A673 (cell line): ENCODE data around the gene KCNQ1. TPM values are rescaled to one million over a fixed set of nuclear protein-coding genes. Genes with fewer than 3 reads are reported as not detected.

Experiments
- BruUV-seq: library from RNA; stranded (reverse); fragments of 400-500 nt; replicated peaks from 2 replicates; lab custom pipeline; 2021; lab: Mats Ljungman, UMichigan
- CTCF ChIA-PET: fragments of 300-600 bp; sonication (Branson Sonifier 250); formaldehyde crosslinking; loops from one replicate; lab custom pipeline; 2022; ENCODE audit warnings: antibody characterized with exemption; lab: Charles Lee
- POLR2A ChIA-PET: fragments of 300-600 bp; sonication (Branson Sonifier 250); formaldehyde crosslinking; loops from one replicate; lab custom pipeline; 2022; ENCODE audit warnings: antibody characterized with exemption; ENCODE audit not compliant: low non-redundant PET; lab: Charles Lee
- DNase-seq: peaks from one replicate; pipeline ENCODE4 v3.0.0-alpha.2; 2015; ENCODE audit warnings: low spot score
- H3K27ac ChIP-seq: fragments of 200-600 bp; sonication (generic); 2 replicates; pipeline ENCODE4 v1.5.1; 2016; ENCODE audit warnings: mixed run types, low read depth, mild to moderate bottlenecking, mixed read lengths, antibody characterized with exemption, low read length; ENCODE audit not compliant: poor library complexity, severe bottlenecking
- H3K27me3 ChIP-seq: fragments of 200-600 bp; sonication (generic); replicated peaks from 2 replicates; pipeline ENCODE4 v1.6.1; 2017; ENCODE audit warnings: mixed run types, low read depth, mild to moderate bottlenecking, mixed read lengths, antibody characterized with exemption, low read length; ENCODE audit not compliant: insufficient read depth, poor library complexity
- H3K36me3 ChIP-seq: fragments of 200-600 bp; sonication (generic); 2 replicates; pipeline ENCODE4 v1.6.1; 2016; ENCODE audit warnings: mixed run types, mild to moderate bottlenecking, mixed read lengths, antibody characterized with exemption, low read length; ENCODE audit not compliant: insufficient read depth, poor library complexity, severe bottlenecking
- H3K4me1 ChIP-seq: fragments of 200-600 bp; sonication (generic); 2 replicates; pipeline ENCODE4 v1.6.1; 2017; ENCODE audit warnings: mixed run types, mild to moderate bottlenecking, mixed read lengths, antibody characterized with exemption, low read length; ENCODE audit not compliant: insufficient read depth, poor library complexity, severe bottlenecking
- H3K4me3 ChIP-seq: fragments of 200-600 bp; sonication (generic); 2 replicates; pipeline ENCODE4 v1.5.1; 2016; ENCODE audit warnings: low read depth, mixed run types, mild to moderate bottlenecking, mixed read lengths, low read length; ENCODE audit not compliant: poor library complexity, severe bottlenecking
- H3K9me3 ChIP-seq: fragments of 200-600 bp; sonication (generic); 2 replicates; pipeline ENCODE4 v1.6.1; 2016; ENCODE audit warnings: mixed run types, low read depth, mild to moderate bottlenecking, mixed read lengths, antibody characterized with exemption, low read length; ENCODE audit not compliant: poor library complexity, severe bottlenecking
- EZH2 ChIP-seq: fragments of 200-600 bp; sonication (generic); IDR thresholded peaks from 2 replicates; pipeline ENCODE4 v1.6.1; 2017; ENCODE audit warnings: borderline replicate concordance, low read depth, mild to moderate bottlenecking, mixed read lengths, antibody characterized with exemption, low read length; ENCODE audit not compliant: poor library complexity, severe bottlenecking
- intact Hi-C: fragments of 100-400 bp; cut with micrococcal nuclease; formaldehyde crosslinking; loops from one replicate; pipeline ENCODE4 v1.10.0; 2022; ENCODE audit not compliant: unreplicated experiment
- total RNA-seq: library from RNA; stranded (reverse); gene quantifications from 2 replicates; pipeline ENCODE4 v1.2.3, GENCODE V29; 2021
- TF ChIP-seq, protein P1 (sequence below): fragments of 300-800, 200-600 bp; sonication (generic); conservative IDR thresholded peaks from 2 replicates; pipeline ENCODE4 v1.5.1; 2017; ENCODE audit warnings: low read depth, mild to moderate bottlenecking, antibody characterized with exemption, low read length, moderate library complexity, mixed read lengths

Gene KCNQ1
- total RNA-seq, 1 experiment from 2014 or later = not detected

- ChIA-PET CTCF (no interaction called here), POLR2A (no interaction called here)
- Histone ChIP-seq H3K27ac (no peak overlapping the region), H3K9me3 (no peaks in the 10 kb centered on the region), H3K36me3 (no peaks in the 10 kb centered on the region), H3K27me3 (no peaks in the 10 kb centered on the region), H3K4me3 (no peak overlapping the region), H3K4me1 (no peaks in the 10 kb centered on the region)
- TF ChIP-seq, protein P1, sequence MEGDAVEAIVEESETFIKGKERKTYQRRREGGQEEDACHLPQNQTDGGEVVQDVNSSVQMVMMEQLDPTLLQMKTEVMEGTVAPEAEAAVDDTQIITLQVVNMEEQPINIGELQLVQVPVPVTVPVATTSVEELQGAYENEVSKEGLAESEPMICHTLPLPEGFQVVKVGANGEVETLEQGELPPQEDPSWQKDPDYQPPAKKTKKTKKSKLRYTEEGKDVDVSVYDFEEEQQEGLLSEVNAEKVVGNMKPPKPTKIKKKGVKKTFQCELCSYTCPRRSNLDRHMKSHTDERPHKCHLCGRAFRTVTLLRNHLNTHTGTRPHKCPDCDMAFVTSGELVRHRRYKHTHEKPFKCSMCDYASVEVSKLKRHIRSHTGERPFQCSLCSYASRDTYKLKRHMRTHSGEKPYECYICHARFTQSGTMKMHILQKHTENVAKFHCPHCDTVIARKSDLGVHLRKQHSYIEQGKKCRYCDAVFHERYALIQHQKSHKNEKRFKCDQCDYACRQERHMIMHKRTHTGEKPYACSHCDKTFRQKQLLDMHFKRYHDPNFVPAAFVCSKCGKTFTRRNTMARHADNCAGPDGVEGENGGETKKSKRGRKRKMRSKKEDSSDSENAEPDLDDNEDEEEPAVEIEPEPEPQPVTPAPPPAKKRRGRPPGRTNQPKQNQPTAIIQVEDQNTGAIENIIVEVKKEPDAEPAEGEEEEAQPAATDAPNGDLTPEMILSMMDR = no peak
- no peak for TF ChIP-seq EZH2
- no peak for DNase-seq
- intact Hi-C loops = no loop called here
- no TSS peak for BruUV-seq
Observed at GRCh38 chr11:2553198-2553597, 108.4 kb downstream of the KCNQ1 start.

DNA sequence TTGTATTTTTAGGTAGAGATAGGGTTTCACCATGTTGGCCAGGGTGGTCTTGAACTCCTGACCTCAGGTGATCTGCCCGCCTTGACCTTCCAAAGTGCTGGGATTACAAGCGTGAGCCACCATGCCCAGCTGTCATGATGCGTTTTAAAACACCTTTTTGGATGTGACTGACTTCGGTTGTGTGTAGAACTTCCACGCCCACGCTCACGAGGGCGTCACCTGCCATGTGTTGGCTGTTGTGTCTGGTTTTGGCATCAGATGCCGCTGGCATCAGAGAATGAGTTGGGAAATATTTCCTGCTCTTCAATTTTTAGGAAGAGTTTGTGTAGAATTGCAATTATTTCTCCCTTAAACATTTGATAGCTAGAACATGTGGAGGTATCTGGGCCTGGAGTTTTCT is 109.1 kb downstream of the KCNQ1 start:
- TF ChIP-seq, protein P1 = no peak
- intact Hi-C loops = no loop called here
- Histone ChIP-seq H3K9me3 (no peaks in the 10 kb centered on the region), H3K36me3 (no peaks in the 10 kb centered on the region), H3K4me3 (no peak overlapping the region), H3K27me3 (no peaks in the 10 kb centered on the region), H3K4me1 (no peaks in the 10 kb centered on the region), H3K27ac (no peak overlapping the region)
- ChIA-PET POLR2A (no interaction called here), CTCF (no interaction called here)
- BruUV-seq = no TSS peak
- no peak for DNase-seq

GRCh38 chr11:2554338-2555207 is 109.8 kb downstream of the KCNQ1 start:
- TF ChIP-seq EZH2 = no peak
- TF ChIP-seq, protein P1 = no peak
- Histone ChIP-seq H3K9me3 (no peaks in the 10 kb centered on the region), H3K4me1 (no peaks in the 10 kb centered on the region), H3K27ac (no peak overlapping the region), H3K4me3 (no peak overlapping the region), H3K36me3 (no peaks in the 10 kb centered on the region), H3K27me3 (no peaks in the 10 kb centered on the region)
- DNase-seq = no peak
- BruUV-seq = no TSS peak
- ChIA-PET POLR2A (no interaction called here), CTCF (no interaction called here)
- intact Hi-C loops = no loop called here
